GM12878 (cell line): Measurements from ENCODE around the gene PEF1. TPM values are rescaled to one million over a fixed set of nuclear protein-coding genes. Genes with fewer than 3 reads are reported as not detected.

Experiments
- ATAC-seq: fragments of 200-7000 bp; cut with Tn5 transposase; 3 replicates; pipeline ENCODE4 v1.9.1; 2020; ENCODE audit warnings: mild to moderate bottlenecking, moderate library complexity
- Bru-seq: library from RNA; stranded (reverse); fragments of 400-500 nt; gene quantifications from one replicate; lab custom pipeline; 2021; lab: Mats Ljungman, UMichigan
- BruChase-seq, 2 experiments: library from RNA; stranded (reverse); fragments of 400-500 nt; gene quantifications; one replicate each; lab custom pipeline; 2021; lab: Mats Ljungman, UMichigan
- BruUV-seq: library from RNA; stranded (reverse); fragments of 400-500 nt; replicated peaks from 2 replicates; lab custom pipeline; 2021; lab: Mats Ljungman, UMichigan
- CTCF ChIA-PET: fragments of 300-600 bp; sonication (Branson Sonifier 250); formaldehyde crosslinking; extraction: SDS; loops from one replicate; lab custom pipeline; 2021; ENCODE audit warnings: inconsistent platforms; lab: Yijun Ruan, JAX
- POLR2A ChIA-PET: fragments of 350-600 bp; formaldehyde crosslinking; extraction: SDS; loops from one replicate; lab custom pipeline; 2021; ENCODE audit warnings: inconsistent platforms; lab: Charles Lee
- RAD21 ChIA-PET: fragments of 300-600 bp; sonication (Branson Sonifier 250); formaldehyde crosslinking; loops from one replicate; lab custom pipeline; 2023; ENCODE audit warnings: antibody characterized with exemption; ENCODE audit not compliant: unreplicated experiment; lab: Charles Lee
- SMC1A ChIA-PET: fragments of 300-600 bp; sonication (Branson Sonifier 250); formaldehyde crosslinking; loops from one replicate; lab custom pipeline; 2023; ENCODE audit not compliant: unreplicated experiment, uncharacterized antibody; lab: Charles Lee
- DNase-seq: peaks from one replicate; pipeline ENCODE4 v3.0.0-alpha.2; 2011; ENCODE audit warnings: low read depth, low spot score
- FAIRE-seq: peaks from 3 replicates; lab custom pipeline; 2011; peaks lifted over from hg19 to GRCh38; lab: Jason Lieb, UNC
- H2AFZ ChIP-seq: 2 replicates; pipeline ENCODE4 v1.6.0; 2011; ENCODE audit warnings: low read depth, low read length, control low read depth; ENCODE audit not compliant: control insufficient read depth
- H3K27ac ChIP-seq: 2 replicates; pipeline ENCODE4 v1.5.1; 2011; ENCODE audit warnings: control low read depth; ENCODE audit not compliant: control insufficient read depth, insufficient read depth
- H3K27me3 ChIP-seq, 2 experiments: replicated peaks in 1 of 2; 2 replicates each; pipeline versions ENCODE4 v1.6.0 to v1.6.1; 2011; ENCODE audit warnings: low read length in 1 of 2; ENCODE audit not compliant: control insufficient read depth in 2 of 2, insufficient read depth in 2 of 2
- H3K36me3 ChIP-seq, 2 experiments: 2 replicates each; pipeline ENCODE4 v1.5.1; 2011; ENCODE audit warnings: low read length in 1 of 2; ENCODE audit not compliant: control insufficient read depth in 2 of 2, insufficient read depth in 2 of 2
- H3K4me1 ChIP-seq: 2 replicates; pipeline ENCODE4 v1.6.1; 2011; ENCODE audit warnings: mild to moderate bottlenecking, low read length, moderate library complexity, mixed read lengths; ENCODE audit not compliant: control insufficient read depth, insufficient read depth
- H3K4me2 ChIP-seq: 2 replicates; pipeline ENCODE4 v1.6.0; 2011; ENCODE audit warnings: control low read depth; ENCODE audit not compliant: control insufficient read depth, insufficient read depth
- H3K4me3 ChIP-seq: fragments of 200-600 bp; sonication (generic); 2 replicates; pipeline ENCODE4 v1.5.1; 2016
- H3K79me2 ChIP-seq: 2 replicates; pipeline ENCODE4 v1.6.0; 2011; ENCODE audit warnings: low read length; ENCODE audit not compliant: control insufficient read depth, insufficient read depth
- H3K9ac ChIP-seq: 2 replicates; pipeline ENCODE4 v1.8.0; 2011; ENCODE audit warnings: low read length, control low read depth, mixed read lengths; ENCODE audit not compliant: control insufficient read depth, insufficient read depth
- H3K9me3 ChIP-seq: replicated peaks from 3 replicates; pipeline ENCODE4 v1.5.1; 2011; ENCODE audit warnings: mild to moderate bottlenecking, low read length; ENCODE audit not compliant: control insufficient read depth, insufficient read depth
- H4K20me1 ChIP-seq: 2 replicates; pipeline ENCODE4 v1.6.0; 2011; ENCODE audit not compliant: control insufficient read depth, insufficient read depth
- CBFB ChIP-seq: IDR thresholded peaks from 2 replicates; pipeline ENCODE4 v1.6.1; 2016; ENCODE audit warnings: antibody characterized with exemption, low read depth
- E4F1 ChIP-seq: fragments of 450-650 bp; IDR thresholded peaks from 2 replicates; pipeline ENCODE4 v1.6.1; 2018; ENCODE audit warnings: borderline replicate concordance, mild to moderate bottlenecking; ENCODE audit not compliant: partially characterized antibody
- ESRRA ChIP-seq: IDR thresholded peaks from 2 replicates; pipeline ENCODE4 v1.6.1; 2012; ENCODE audit warnings: mild to moderate bottlenecking, low read length, improper control_type of control experiment
- GABPA ChIP-seq: IDR thresholded peaks from 2 replicates; pipeline ENCODE4 v1.6.1; 2014; ENCODE audit warnings: antibody characterized with exemption, low read depth, mild to moderate bottlenecking, inconsistent platforms
- HCFC1 ChIP-seq: fragments of 150-350 bp; IDR thresholded peaks from 2 replicates; pipeline ENCODE4 v1.6.1; 2014; ENCODE audit warnings: low read length
- IKZF1 ChIP-seq: fragments of 450-650 bp; conservative IDR thresholded peaks from 2 replicates; pipeline ENCODE4 v1.6.1; 2017; ENCODE audit warnings: antibody characterized with exemption, mild to moderate bottlenecking
- IKZF2 ChIP-seq, 2 experiments: fragments of 450-650 bp; IDR thresholded peaks; 2 replicates each; pipeline ENCODE4 v1.6.1; 2017; ENCODE audit warnings: mild to moderate bottlenecking in 2 of 2, moderate library complexity in 2 of 2
- JUND ChIP-seq: IDR thresholded peaks from 2 replicates; pipeline ENCODE4 v1.6.1; 2012; ENCODE audit warnings: low read depth, mild to moderate bottlenecking, low read length, improper control_type of control experiment, moderate library complexity
- NBN ChIP-seq: fragments of 450-650 bp; IDR thresholded peaks from 2 replicates; pipeline ENCODE4 v1.6.1; 2016
- ZBED1 ChIP-seq: IDR thresholded peaks from 2 replicates; pipeline ENCODE4 v1.6.1; 2016; ENCODE audit warnings: borderline replicate concordance
- WGBS: methylation state at CpG from one replicate; pipeline ENCODE4 v1.1.6; 2016; ENCODE audit warnings: low lambda C conversion rate; ENCODE audit not compliant: insufficient replicate concordance, insufficient coverage; ENCODE audit errors: missing lambda C conversion rate; 5-methylcytosine and 5-hydroxymethylcytosine counted together
- in situ Hi-C: fragments of 300-500 bp; cut with MboI; formaldehyde crosslinking; loops from 9 replicates; pipeline ENCODE4 v1.14.3; 2018; ENCODE audit warnings: mixed read lengths
- intact Hi-C: fragments of 100-400 bp; cut with micrococcal nuclease; formaldehyde crosslinking; loops from one replicate; pipeline ENCODE4 v1.14.2; 2022; ENCODE audit not compliant: unreplicated experiment
- long read RNA-seq, 2 experiments: library from polyadenylated mRNA; unstranded; transcript quantifications; one replicate each; pipeline ENCODE4 v2.0.0, GENCODE V29; 2019 to 2020
- polyA minus RNA-seq, 3 experiments: library from RNA; depleted of rRNA, polyadenylated mRNA; stranded (reverse); fragments of >200 nt; gene quantifications; 2 replicates each; pipeline ENCODE4 v1.2.3, GENCODE V29; 2011
- polyA plus RNA-seq, 11 experiments: library from polyadenylated mRNA; depleted of rRNA in 4 of 11; unstranded in 6 of 11; stranded (reverse) in 5 of 11; fragments of >200 nt; fragmentation: Nextera tagmentation in 4 of 11; fragmentation: Illumina TruSeq in 1 of 11; extraction: Ambion mirVana in 4 of 11; extraction: Trizol in 1 of 11; gene quantifications; 1 replicate in 1 of 11; 2 replicates in 10 of 11; pipeline versions ENCODE4 v1.2.1 to v1.2.3, GENCODE V29; 2011 to 2016; ENCODE audit warnings: inconsistent platforms in 2 of 11, missing spikeins in 2 of 11, low read depth in 1 of 11
- total RNA-seq, 4 experiments: library from RNA; depleted of rRNA in 3 of 4; stranded (reverse); fragments of >200 nt in 3 of 4; fragmentation: Illumina TruSeq in 1 of 4; extraction: Trizol in 1 of 4; gene quantifications; 2 replicates each; pipeline versions ENCODE4 v1.2.1 to v1.2.3, GENCODE V29; 2013 to 2021
- TF ChIP-seq, protein P1 (sequence below): IDR thresholded peaks from 2 replicates; pipeline ENCODE4 v1.6.1; 2012; ENCODE audit warnings: low read depth, low read length, improper control_type of control experiment

The PEF1 gene
- total RNA-seq (2013; cell fraction: nucleolus; rRNA removed), result 18.2 and 22.2 TPM in 2 replicates
- total RNA-seq (2014; rRNA removed) (92.9 and 107 TPM in 2 replicates), total RNA-seq (2014; rRNA removed; fragmentation: Illumina TruSeq; extraction: Trizol) (46.3 and 46.4 TPM in 2 replicates), total RNA-seq (2021) (59.5 and 60.1 TPM in 2 replicates), polyA plus RNA-seq (2011; rRNA removed) (61.3 and 100 TPM in 2 replicates), polyA plus RNA-seq (2014; fragmentation: Illumina TruSeq; extraction: Trizol) (50.3 and 80.4 TPM in 2 replicates), polyA plus RNA-seq (2014; fragmentation: Nextera tagmentation; extraction: Ambion mirVana) (10 to 100 TPM; 27.1 to 40.4 TPM), polyA plus RNA-seq (2014; rRNA removed) (92.2 and 95.5 TPM in 2 replicates), polyA plus RNA-seq (2016; fragmentation: Nextera tagmentation; extraction: Ambion mirVana) (10 to 100 TPM; 77.5 to 86.6 TPM), polyA minus RNA-seq (2011; rRNA and poly(A)+ RNA removed) (104 and 151 TPM in 2 replicates), Bru-seq, nascent RNA (percentile 89 among the genes with signal in this experiment), BruChase-seq, experiment 1, labeled RNA remaining after a 6-hour chase (percentile 82 among the genes with signal in this experiment), BruChase-seq, experiment 2, labeled RNA remaining after a 2-hour chase (percentile 81 among the genes with signal in this experiment)
- polyA plus RNA-seq (2011; ENCODE audit: low read depth), result 40.3 TPM
- 141 and 161 TPM in 2 replicates for polyA plus RNA-seq (2011; cell fraction: cytosol; rRNA removed)
- 88.6 and 89.0 TPM in 2 replicates for polyA plus RNA-seq (2011; cell fraction: nucleus; rRNA removed)
- 38.7 and 47.8 TPM in 2 replicates for polyA plus RNA-seq (2012)
- 33.3 and 37.6 TPM in 2 replicates for polyA minus RNA-seq (2011; cell fraction: cytosol; rRNA and poly(A)+ RNA removed)
- 19.7 and 29.3 TPM in 2 replicates for polyA minus RNA-seq (2011; cell fraction: nucleus; rRNA and poly(A)+ RNA removed)
- long read RNA-seq, experiment 1, transcript PEF1-201 (5 exons, 1,629 nt), result major isoform, 110 of 136 reads
- long read RNA-seq, experiment 1, partial matches to known transcripts, result 11 of 136 reads
- long read RNA-seq, experiment 1, other reads (novel, unspliced or antisense), result 12 of 136 reads
- long read RNA-seq, experiment 2, transcript PEF1-201 (5 exons, 1,629 nt), result major isoform, 467 of 523 reads
- long read RNA-seq, experiment 2, transcript PEF1-205 (4 exons, 750 nt), result minor isoform, 17 of 523 reads
- long read RNA-seq, experiment 2, partial matches to known transcripts, result 14 of 523 reads
- long read RNA-seq, experiment 2, other reads (novel, unspliced or antisense), result 25 of 523 reads

DNA sequence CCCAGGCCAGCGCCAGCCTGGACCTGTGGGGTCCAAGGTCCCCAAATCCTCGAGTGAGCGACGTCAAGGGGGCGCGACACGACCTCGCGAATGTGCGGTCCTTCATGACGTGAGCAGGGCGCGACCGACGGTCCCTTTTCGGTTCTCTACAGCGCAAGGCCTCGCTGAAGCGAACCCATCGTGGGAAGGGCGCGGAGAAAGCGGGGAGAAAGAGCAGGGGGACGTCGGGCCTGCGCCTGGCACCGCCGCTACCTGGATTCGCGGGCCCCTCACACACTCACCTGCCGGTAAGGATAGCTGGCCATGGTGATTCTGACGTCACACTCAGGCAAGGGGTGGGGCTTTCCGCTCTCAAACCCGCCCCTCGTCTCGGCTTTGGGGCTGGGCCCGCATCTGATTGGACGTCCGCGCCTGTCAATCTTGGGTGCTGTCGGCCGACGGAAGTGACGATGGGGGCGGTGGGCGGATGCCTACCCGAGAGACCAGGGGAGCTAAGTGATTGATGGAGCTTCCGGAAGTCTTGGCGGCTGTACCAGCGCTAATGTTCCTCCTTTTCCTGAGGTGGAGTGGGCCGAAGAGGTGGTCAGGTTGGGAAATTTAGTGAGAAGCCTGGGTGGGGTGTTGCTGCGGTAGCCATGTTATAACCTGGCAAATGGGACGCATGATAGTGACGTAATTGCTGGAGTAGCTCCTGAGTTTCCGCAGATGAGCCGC lies at the start of gene PEF1:
Gene PEF1 (minus strand): TSS at position 317 of the 714 bp plus-strand sequence. CDS start 12 bp downstream, at position 305.
- Histone ChIP-seq H2AFZ (peak within 1 kb of the TSS; percentile 84), H3K4me2 (peak within 1 kb of the TSS; percentile 84), H4K20me1 (no peaks in the 10 kb centered on the region), H3K4me1 (peaks cover 5% of the 10 kb centered on the region), H3K36me3 (no peaks in the 10 kb centered on the region), H3K9me3 (no peaks in the 10 kb centered on the region), H3K9ac (peak within 1 kb of the TSS; percentile 89), H3K79me2 (peaks cover 38% of the 10 kb centered on the region), H3K27me3 (no peaks in the 10 kb centered on the region), H3K27ac (peak within 1 kb of the TSS; percentile 92), H3K4me3 (peak within 1 kb of the TSS; percentile 78)
- in situ Hi-C loops (no loop called here), intact Hi-C loops (no loop called here)
- RAD21 ChIA-PET, result interaction anchor here (0.6 to 2.1 kb wide), 14 partner anchors 10 to 422 kb away, joined by 3 to 11 read pairs (median 3); no protein-coding TSS in a partner anchor
- BruUV-seq, result no TSS peak
- under 1% methylated on average over 53 of the region's 56 CpGs for WGBS
- CTCF ChIA-PET, result interaction anchor here (0.6 to 3.2 kb wide), 16 partner anchors 8 to 478 kb away, joined by 3 to 14 read pairs (median 4); partner anchors contain the start of gene COL16A1
- ATAC-seq (peak; percentile 85), FAIRE-seq (peak; percentile 99), DNase-seq (peak; percentile 90)
- SMC1A ChIA-PET, result interaction anchor here (0.8 to 1.5 kb wide), 6 partner anchors 14 to 222 kb away, joined by 3 to 5 read pairs (median 3); no protein-coding TSS in a partner anchor
- POLR2A ChIA-PET, result interaction anchor here (0.7 to 0.8 kb wide), 2 partner anchors 348 to 920 kb away, joined by 3 to 4 read pairs; partner anchors contain the start of genes SNRNP40 and ZCCHC17
- TF ChIP-seq HCFC1 (peak; percentile 77), JUND (no peak), IKZF1 (peak; percentile 95), IKZF2 (IDR thresholded peaks at IDR 0.05) (peak; percentile 67 to 75), NBN (peak; percentile 99), CBFB (peak; percentile 62), GABPA (peak; percentile 96), ESRRA (peak; percentile 81), E4F1 (peak; percentile 16), ZBED1 (no peak)
- TF ChIP-seq, protein P1, sequence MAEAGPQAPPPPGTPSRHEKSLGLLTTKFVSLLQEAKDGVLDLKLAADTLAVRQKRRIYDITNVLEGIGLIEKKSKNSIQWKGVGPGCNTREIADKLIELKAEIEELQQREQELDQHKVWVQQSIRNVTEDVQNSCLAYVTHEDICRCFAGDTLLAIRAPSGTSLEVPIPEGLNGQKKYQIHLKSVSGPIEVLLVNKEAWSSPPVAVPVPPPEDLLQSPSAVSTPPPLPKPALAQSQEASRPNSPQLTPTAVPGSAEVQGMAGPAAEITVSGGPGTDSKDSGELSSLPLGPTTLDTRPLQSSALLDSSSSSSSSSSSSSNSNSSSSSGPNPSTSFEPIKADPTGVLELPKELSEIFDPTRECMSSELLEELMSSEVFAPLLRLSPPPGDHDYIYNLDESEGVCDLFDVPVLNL, result no peak
